SK-N-SH treated with all-trans-retinoic acid at 6 μM for 48 hours (cell line): ENCODE measurements around the gene NIPBL.

Experiments used
- ARNTL ChIP-seq: fragments of 450-650 bp; formaldehyde crosslinking; IDR thresholded peaks from 2 replicates; pipeline ENCODE4 v1.5.0; 2020; ENCODE audit warnings: low read depth, mild to moderate bottlenecking, moderate library complexity, borderline replicate concordance
- RARB ChIP-seq: fragments of 250-450 bp; sonication (Bioruptor Pico); IDR thresholded peaks from 2 replicates; pipeline ENCODE4 v1.8.0; 2021; ENCODE audit warnings: mild to moderate bottlenecking, moderate library complexity
- ZNF565 ChIP-seq: fragments of 450-650 bp; formaldehyde crosslinking; conservative IDR thresholded peaks from 2 replicates; pipeline ENCODE4 v1.5.0; 2020; ENCODE audit warnings: low read depth, mild to moderate bottlenecking, moderate library complexity

DNA sequence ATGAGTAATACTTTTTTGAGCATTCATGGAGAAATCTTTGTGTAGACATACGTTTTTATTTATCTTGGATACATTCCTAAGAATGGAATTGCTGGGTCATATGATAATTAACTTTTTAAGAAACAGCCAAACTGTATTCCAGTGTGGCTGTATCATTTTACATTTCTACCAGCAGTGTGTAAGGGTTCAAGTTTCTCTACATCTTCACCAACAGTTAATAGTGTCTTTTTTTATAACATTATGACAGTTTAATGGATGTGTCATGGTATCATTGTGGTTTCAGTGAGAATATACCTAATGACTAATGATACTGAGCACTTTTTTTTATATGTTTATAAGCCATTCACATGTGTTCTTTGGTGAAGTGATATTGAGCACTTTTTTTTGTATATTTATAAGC is 52.4 kb downstream of the NIPBL start:
- TF ChIP-seq ZNF565 (CRISPR knock-in tag) (no peak), RARB (CRISPR knock-in tag) (no peak), ARNTL (CRISPR knock-in tag) (no peak)
